ENCODE results near the gene HOXC6. TPM values are rescaled to one million over a fixed set of nuclear protein-coding genes. Genes with fewer than 3 reads are reported as not detected.
A peak's percentile ranks its signal among the peaks of the same experiment; 100 is the strongest.

HOXC6 gene
- polyA plus RNA-seq, 3 donors: not detected

GRCh38 chr12:54022960-54023884, 5.0 kb upstream of the HOXC6 start:
- Histone ChIP-seq H3K4me3 (replicated peaks in 1 of 3; ENCODE audit: low read depth in 2 of 3, low read length in 3 of 3) (no peak overlapping the region), H3K27ac (ENCODE audit: low read depth in 1 of 2, low read length in 2 of 2) (no peak overlapping the region), H3K4me2 (replicated peaks; ENCODE audit: extremely low read depth, low read length, poor library complexity, severe bottlenecking) (no peak overlapping the region), H3K4me1 (ENCODE audit: control insufficient read depth in 1 of 2, insufficient read depth in 2 of 2, low read length in 2 of 2) (peaks cover 5% of the 10 kb centered on the region in 2 donors), H2AFZ (ENCODE audit: insufficient read depth, low read depth, low read length, poor library complexity, severe bottlenecking) (no peak overlapping the region), H3K36me3 (replicated peaks in 1 of 2; ENCODE audit: control insufficient read depth in 1 of 2, insufficient read depth in 2 of 2, low read length in 2 of 2) (no peaks in the 10 kb centered on the region), H3K9me3 (replicated peaks in 1 of 2; ENCODE audit: control insufficient read depth in 1 of 2, insufficient read depth in 1 of 2, low read length in 2 of 2) (peaks cover 5 to 28% of the 10 kb centered on the region in 2 donors), H4K20me1 (ENCODE audit: insufficient read depth, low read length) (no peaks in the 10 kb centered on the region), H3K9ac (ENCODE audit: insufficient read depth, low read length, poor library complexity, severe bottlenecking) (no peak overlapping the region), H3K27me3 (ENCODE audit: control insufficient read depth in 2 of 2, insufficient read depth in 2 of 2, low read length in 2 of 2) (peaks cover 97 to 100% of the 10 kb centered on the region in 2 donors), H3K79me2 (ENCODE audit: insufficient read depth, low read length) (no peaks in the 10 kb centered on the region)
- H3K4me1 Mint-ChIP-seq: peaks cover 17% of the 10 kb centered on the region
- peaks cover 0 to 22% (median 13%) of the 10 kb centered on the region in 7 donors for H3K9me3 Mint-ChIP-seq
- peaks cover 96 to 100% (median 98%) of the 10 kb centered on the region in 3 donors for H3K27me3 Mint-ChIP-seq (ENCODE audit: low read depth in 3 of 3)
- 77% methylated on average over 2 of the region's 8 CpGs for WGBS (ENCODE audit: insufficient coverage)
- DNase-seq: no peak
- H3K27ac Mint-ChIP-seq: no peak overlapping the region
- intact Hi-C loops (cut with micrococcal nuclease): no loop called here
- TF ChIP-seq CTCF (IDR thresholded peaks at IDR 0.05): no peak
- H3K4me3 Mint-ChIP-seq: peak overlapping the region in 1 of 2 donors; percentile 62
- peaks cover 0 to 15% of the 10 kb centered on the region in 2 donors for H3K36me3 Mint-ChIP-seq

GRCh38 chr12:54024127-54024526, 4.1 kb upstream of the HOXC6 start:
- no peak for DNase-seq
- Mint-ChIP-seq H3K9me3 (peaks cover 0 to 23% (median 15%) of the 10 kb centered on the region in 7 donors), H3K36me3 (peaks cover 0 to 13% of the 10 kb centered on the region in 2 donors), H3K4me1 (peaks cover 18% of the 10 kb centered on the region), H3K27me3 (ENCODE audit: low read depth in 3 of 3) (peaks cover 98 to 100% (median 98%) of the 10 kb centered on the region in 3 donors), H3K27ac (no peak overlapping the region), H3K4me3 (peak overlapping the region in 1 of 2 donors; percentile 78)
- no peak overlapping the region for H3K4me2 ChIP-seq (replicated peaks; ENCODE audit: extremely low read depth, low read length, poor library complexity, severe bottlenecking)
- H4K20me1 ChIP-seq (ENCODE audit: insufficient read depth, low read length): no peaks in the 10 kb centered on the region
- no peak for TF ChIP-seq CTCF (IDR thresholded peaks at IDR 0.05)
- H3K4me1 ChIP-seq (ENCODE audit: control insufficient read depth in 1 of 2, insufficient read depth in 2 of 2, low read length in 2 of 2): no peaks in the 10 kb centered on the region
- H3K27me3 ChIP-seq (ENCODE audit: control insufficient read depth in 2 of 2, insufficient read depth in 2 of 2, low read length in 2 of 2): peaks cover 98 to 100% of the 10 kb centered on the region in 2 donors
- no peak overlapping the region for H3K9ac ChIP-seq (ENCODE audit: insufficient read depth, low read length, poor library complexity, severe bottlenecking)
- no peaks in the 10 kb centered on the region for H3K36me3 ChIP-seq (replicated peaks in 1 of 2; ENCODE audit: control insufficient read depth in 1 of 2, insufficient read depth in 2 of 2, low read length in 2 of 2)
- no peak overlapping the region for H2AFZ ChIP-seq (ENCODE audit: insufficient read depth, low read depth, low read length, poor library complexity, severe bottlenecking)
- intact Hi-C loops (cut with micrococcal nuclease): no loop called here
- 49% methylated on average over 11 of the region's 17 CpGs for WGBS (ENCODE audit: insufficient coverage)
- H3K79me2 ChIP-seq (ENCODE audit: insufficient read depth, low read length): no peaks in the 10 kb centered on the region
- no peak overlapping the region for H3K27ac ChIP-seq (ENCODE audit: low read depth in 1 of 2, low read length in 2 of 2)
- H3K9me3 ChIP-seq (replicated peaks in 1 of 2; ENCODE audit: control insufficient read depth in 1 of 2, insufficient read depth in 1 of 2, low read length in 2 of 2): peaks cover 0 to 32% of the 10 kb centered on the region in 2 donors
- no peak overlapping the region for H3K4me3 ChIP-seq (replicated peaks in 1 of 3; ENCODE audit: low read depth in 2 of 3, low read length in 3 of 3)

Data from CD14-positive monocyte (primary cell).